Muscle layer of duodenum (tissue), 2 donors: ENCODE measurements around the gene USP24.

Experiments
- H3K27ac ChIP-seq: one replicate; pipeline ENCODE4 v1.7.0; 2013; ENCODE audit warnings: mild to moderate bottlenecking, low read length
- H3K27me3 ChIP-seq: one replicate; pipeline ENCODE4 v1.7.0; 2013; ENCODE audit warnings: low read depth, mild to moderate bottlenecking, control low read depth, low read length
- H3K36me3 ChIP-seq, 2 donors: one replicate each; pipeline ENCODE4 v1.7.0; 2013; ENCODE audit warnings: low read length in 2 of 2, control low read depth in 1 of 2, mild to moderate bottlenecking in 1 of 2; ENCODE audit not compliant: insufficient read depth in 2 of 2, control insufficient read depth in 1 of 2
- H3K4me1 ChIP-seq, 2 donors: one replicate each; pipeline ENCODE4 v1.7.0; 2013; ENCODE audit warnings: low read length in 2 of 2, mild to moderate bottlenecking in 2 of 2, control low read depth in 1 of 2, moderate library complexity in 1 of 2; ENCODE audit not compliant: insufficient read depth in 2 of 2, control insufficient read depth in 1 of 2
- H3K4me3 ChIP-seq, 2 donors: one replicate each; pipeline ENCODE4 v1.7.0; 2013; ENCODE audit warnings: low read length in 2 of 2, low read depth in 1 of 2, mild to moderate bottlenecking in 1 of 2
- H3K9me3 ChIP-seq, 2 donors: one replicate each; pipeline ENCODE4 v1.7.0; 2013; ENCODE audit warnings: low read length in 2 of 2, control low read depth in 1 of 2, mild to moderate bottlenecking in 1 of 2; ENCODE audit not compliant: control insufficient read depth in 1 of 2
- donor health status: healthy.

USP24 gene

DNA sequence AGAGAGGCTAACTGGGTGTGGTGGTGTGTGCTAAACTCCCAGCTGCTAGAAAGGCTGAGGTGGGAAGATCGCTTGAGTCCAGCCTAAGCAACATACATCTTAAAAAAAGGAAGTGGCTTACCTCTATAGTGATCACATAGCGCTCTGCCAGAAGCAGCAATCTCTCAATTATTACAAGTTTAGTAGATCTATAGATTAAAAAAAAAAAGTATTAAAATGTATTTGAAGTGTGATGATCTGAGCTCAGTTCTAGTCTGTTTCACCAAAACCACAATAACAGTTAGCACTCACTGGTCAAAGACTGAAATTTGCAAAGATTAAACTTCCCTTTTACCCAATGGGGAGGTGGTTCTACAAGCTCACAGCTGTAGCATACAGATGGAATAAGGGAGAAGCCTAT, 76.3 kb downstream of the USP24 start:
- Histone ChIP-seq H3K4me3 (no peak overlapping the region), H3K36me3 (peaks cover 53 to 75% of the 10 kb centered on the region in 2 donors), H3K4me1 (no peaks in the 10 kb centered on the region), H3K9me3 (no peaks in the 10 kb centered on the region), H3K27ac (no peak overlapping the region), H3K27me3 (no peaks in the 10 kb centered on the region)

GRCh38 chr1:55134152-55134808, 80.9 kb downstream of the USP24 start:
- H3K27me3 ChIP-seq: no peaks in the 10 kb centered on the region
- H3K27ac ChIP-seq: no peak overlapping the region
- peaks cover 71 to 80% of the 10 kb centered on the region in 2 donors for H3K36me3 ChIP-seq
- peaks cover 0 to 4% of the 10 kb centered on the region in 2 donors for H3K4me1 ChIP-seq
- H3K4me3 ChIP-seq: no peak overlapping the region
- H3K9me3 ChIP-seq: no peaks in the 10 kb centered on the region

- Histone ChIP-seq H3K4me3 (no peak overlapping the region), H3K36me3 (peaks cover 66 to 67% of the 10 kb centered on the region in 2 donors)
These were observed 83.4 kb downstream of the USP24 start for GRCh38 chr1:55131801-55132200.

GRCh38 chr1:55131218-55131617, 83.9 kb downstream of the USP24 start:
- H3K36me3 ChIP-seq: peaks cover 64 to 67% of the 10 kb centered on the region in 2 donors
- H3K4me3 ChIP-seq: no peak overlapping the region
- no peak overlapping the region for H3K27ac ChIP-seq
- peaks cover 0 to 4% of the 10 kb centered on the region in 2 donors for H3K4me1 ChIP-seq
- H3K9me3 ChIP-seq: no peaks in the 10 kb centered on the region
- H3K27me3 ChIP-seq: no peaks in the 10 kb centered on the region

More at GRCh38 chr1:55131801-55132200, 83.4 kb downstream of the USP24 start:
- H3K4me1 ChIP-seq: peaks cover 0 to 4% of the 10 kb centered on the region in 2 donors
- H3K9me3 ChIP-seq: no peaks in the 10 kb centered on the region
- H3K27ac ChIP-seq: no peak overlapping the region
- no peaks in the 10 kb centered on the region for H3K27me3 ChIP-seq

GRCh38 chr1:55129194-55129728, 85.9 kb downstream of the USP24 start:
- Histone ChIP-seq H3K27me3 (no peaks in the 10 kb centered on the region), H3K4me3 (no peak overlapping the region), H3K4me1 (peaks cover 0 to 4% of the 10 kb centered on the region in 2 donors), H3K9me3 (no peaks in the 10 kb centered on the region), H3K27ac (no peak overlapping the region), H3K36me3 (peaks cover 65 to 75% of the 10 kb centered on the region in 2 donors)

DNA sequence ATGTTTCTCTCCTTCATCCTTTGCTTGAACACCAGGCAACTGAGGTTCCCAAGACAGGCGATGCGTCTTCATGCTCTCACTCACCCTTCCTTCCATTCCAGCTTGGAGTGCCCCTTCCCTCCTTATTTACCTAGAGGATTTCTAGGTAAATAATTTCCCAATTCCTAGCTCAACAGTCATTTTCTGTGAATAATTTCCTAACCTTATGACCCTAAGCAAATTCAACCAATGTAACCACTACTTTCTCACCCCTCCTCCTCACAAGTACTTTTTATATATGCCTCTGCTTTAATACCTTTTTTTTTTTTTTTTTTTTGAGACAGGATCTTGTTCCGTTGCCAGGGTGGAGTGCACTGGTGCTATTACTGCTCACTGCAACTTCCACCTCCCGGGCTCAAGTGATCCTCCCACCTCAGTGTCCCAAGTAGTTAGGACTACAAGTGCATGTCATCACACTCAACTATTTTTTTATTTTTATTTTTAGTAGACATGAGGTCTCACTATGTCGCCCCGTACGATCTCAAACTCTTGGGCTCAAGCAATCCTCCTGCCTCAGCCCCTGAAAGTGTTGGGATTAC, 86.7 kb downstream of the USP24 start:
- Histone ChIP-seq H3K27ac (no peak overlapping the region), H3K27me3 (no peaks in the 10 kb centered on the region), H3K36me3 (peaks cover 65 to 75% of the 10 kb centered on the region in 2 donors), H3K4me3 (no peak overlapping the region), H3K4me1 (peaks cover 0 to 4% of the 10 kb centered on the region in 2 donors), H3K9me3 (no peaks in the 10 kb centered on the region)

DNA sequence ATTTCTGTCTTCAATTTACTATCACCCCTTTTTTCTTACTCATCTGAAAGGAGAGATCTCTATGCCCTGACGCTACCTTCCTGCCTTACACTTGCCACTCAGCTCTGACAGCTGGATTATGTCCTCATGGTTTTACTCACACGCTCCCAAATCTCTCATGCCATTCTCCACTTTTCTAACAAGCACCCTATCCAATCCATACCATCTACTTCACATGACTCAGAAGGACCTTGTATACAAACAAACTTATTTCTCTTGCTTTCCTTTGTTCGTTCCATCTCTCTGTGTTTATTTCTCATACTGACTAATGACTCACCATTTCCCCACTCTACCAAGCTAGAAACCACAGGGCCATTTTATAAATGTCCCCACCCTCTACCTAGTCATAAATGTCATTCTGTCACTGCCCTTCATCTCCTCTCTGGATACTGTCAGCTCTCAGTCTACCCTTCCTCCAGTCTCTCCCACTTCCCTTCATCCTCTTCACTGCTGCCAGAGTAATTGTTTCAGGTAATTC, 87.3 kb downstream of the USP24 start:
- Histone ChIP-seq H3K4me1 (peaks cover 0 to 4% of the 10 kb centered on the region in 2 donors), H3K4me3 (no peak overlapping the region), H3K36me3 (peaks cover 66 to 81% of the 10 kb centered on the region in 2 donors), H3K9me3 (no peaks in the 10 kb centered on the region), H3K27ac (no peak overlapping the region), H3K27me3 (no peaks in the 10 kb centered on the region)

GRCh38 chr1:55124470-55124869, 90.7 kb downstream of the USP24 start:
- H3K27me3 ChIP-seq: no peaks in the 10 kb centered on the region
- no peaks in the 10 kb centered on the region for H3K9me3 ChIP-seq
- no peak overlapping the region for H3K4me3 ChIP-seq
- no peaks in the 10 kb centered on the region for H3K4me1 ChIP-seq
- H3K27ac ChIP-seq: no peak overlapping the region
- H3K36me3 ChIP-seq: peaks cover 78 to 83% of the 10 kb centered on the region in 2 donors

DNA sequence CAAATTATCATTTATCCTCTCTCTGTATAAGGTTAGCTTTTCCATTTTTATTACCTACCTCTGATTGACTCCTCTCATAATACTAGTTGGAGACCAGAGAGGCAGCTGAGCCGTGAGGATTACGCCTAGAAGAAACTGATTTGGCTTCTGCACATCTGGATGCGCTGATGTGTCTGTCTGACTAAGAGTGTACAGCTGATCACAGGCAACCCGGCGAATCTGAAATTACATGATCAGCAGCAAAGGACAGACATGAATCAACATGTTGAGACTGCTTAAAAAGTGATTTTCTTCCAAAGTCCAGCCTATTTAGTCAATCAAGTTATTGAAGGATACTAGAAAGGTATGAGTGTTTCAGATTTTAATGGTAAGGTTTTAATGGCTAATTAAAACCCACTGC, 94.6 kb downstream of the USP24 start:
- no peaks in the 10 kb centered on the region for H3K27me3 ChIP-seq
- no peaks in the 10 kb centered on the region for H3K9me3 ChIP-seq
- H3K4me3 ChIP-seq: no peak overlapping the region
- H3K27ac ChIP-seq: no peak overlapping the region
- H3K4me1 ChIP-seq: no peaks in the 10 kb centered on the region
- H3K36me3 ChIP-seq: peaks cover 72 to 88% of the 10 kb centered on the region in 2 donors

GRCh38 chr1:55118651-55119329, 96.4 kb downstream of the USP24 start:
- Histone ChIP-seq H3K4me3 (no peak overlapping the region), H3K4me1 (no peaks in the 10 kb centered on the region), H3K27me3 (no peaks in the 10 kb centered on the region), H3K27ac (no peak overlapping the region), H3K36me3 (peaks cover 56 to 74% of the 10 kb centered on the region in 2 donors), H3K9me3 (no peaks in the 10 kb centered on the region)

GRCh38 chr1:55117941-55118340, 97.2 kb downstream of the USP24 start:
- no peaks in the 10 kb centered on the region for H3K4me1 ChIP-seq
- no peak overlapping the region for H3K27ac ChIP-seq
- no peaks in the 10 kb centered on the region for H3K27me3 ChIP-seq
- H3K4me3 ChIP-seq: no peak overlapping the region
- no peaks in the 10 kb centered on the region for H3K9me3 ChIP-seq
- H3K36me3 ChIP-seq: peaks cover 47 to 74% of the 10 kb centered on the region in 2 donors
